WTC11 (cell line): ENCODE data around the gene LYRM4. TPM values are rescaled to one million over a fixed set of nuclear protein-coding genes. Genes with fewer than 3 reads are reported as not detected.

Source experiments
- ATAC-seq: fragments of 200-7000 bp; cut with Tn5 transposase; 2 replicates; pipeline ENCODE4 v1.10.0; 2021; ENCODE audit warnings: mild to moderate bottlenecking, moderate library complexity
- CTCF ChIA-PET: fragments of 300-600 bp; sonication (Branson Sonifier 250); formaldehyde crosslinking; loops from one replicate; lab custom pipeline; 2021; ENCODE audit warnings: antibody characterized with exemption; lab: Charles Lee
- POLR2A ChIA-PET: fragments of 350-600 bp; sonication (Branson Sonifier 250); formaldehyde crosslinking; loops from one replicate; lab custom pipeline; 2021; ENCODE audit warnings: antibody characterized with exemption; lab: Charles Lee
- DNase-seq: peaks from one replicate; pipeline ENCODE4 v3.0.0; 2021; ENCODE audit warnings: low spot score
- H3K27ac Mint-ChIP-seq: 2 replicates; pipeline ENCODE4 v1.8.0; 2021; ENCODE audit warnings: mixed read lengths
- H3K27me3 Mint-ChIP-seq: 2 replicates; pipeline ENCODE4 v1.8.0; 2021; ENCODE audit warnings: low read depth, mild to moderate bottlenecking, moderate library complexity, mixed read lengths
- H3K36me3 Mint-ChIP-seq: 2 replicates; pipeline ENCODE4 v1.8.0; 2021; ENCODE audit warnings: mixed read lengths
- H3K4me1 Mint-ChIP-seq: 2 replicates; pipeline ENCODE4 v1.8.0; 2022; ENCODE audit warnings: mixed read lengths
- H3K4me3 Mint-ChIP-seq: 2 replicates; pipeline ENCODE4 v1.8.0; 2021; ENCODE audit warnings: mild to moderate bottlenecking, moderate library complexity, mixed read lengths
- H3K9me3 Mint-ChIP-seq: 2 replicates; pipeline ENCODE4 v1.8.0; 2021; ENCODE audit warnings: mixed read lengths
- ATF6 ChIP-seq: sonication (generic); formaldehyde crosslinking; IDR thresholded peaks from 2 replicates; pipeline ENCODE4 v1.8.1; 2023; ENCODE audit warnings: mild to moderate bottlenecking, missing genetic modification reagents
- ELF4 ChIP-seq: sonication (generic); formaldehyde crosslinking; IDR thresholded peaks from 2 replicates; pipeline ENCODE4 v1.8.1; 2022; ENCODE audit warnings: low read depth, mild to moderate bottlenecking, moderate library complexity, missing genetic modification reagents
- ESRRA ChIP-seq: sonication (generic); formaldehyde crosslinking; IDR thresholded peaks from 2 replicates; pipeline ENCODE4 v1.8.1; 2022; ENCODE audit warnings: mild to moderate bottlenecking, missing genetic modification reagents, borderline replicate concordance
- FOXP1 ChIP-seq: sonication (generic); formaldehyde crosslinking; IDR thresholded peaks from 2 replicates; pipeline ENCODE4 v1.8.0; 2022; ENCODE audit warnings: missing genetic modification reagents, mild to moderate bottlenecking, moderate library complexity, borderline replicate concordance
- GABPB1 ChIP-seq: sonication (generic); formaldehyde crosslinking; IDR thresholded peaks from 2 replicates; pipeline ENCODE4 v1.8.1; 2023; ENCODE audit warnings: mild to moderate bottlenecking, missing genetic modification reagents
- MAX ChIP-seq: sonication (generic); formaldehyde crosslinking; IDR thresholded peaks from 2 replicates; pipeline ENCODE4 v1.8.0; 2022; ENCODE audit warnings: mild to moderate bottlenecking, missing genetic modification reagents
- MYBL2 ChIP-seq: sonication (generic); formaldehyde crosslinking; IDR thresholded peaks from 2 replicates; pipeline ENCODE4 v1.8.1; 2023; ENCODE audit warnings: mild to moderate bottlenecking, moderate library complexity, missing genetic modification reagents
- NFE2L1 ChIP-seq: sonication (generic); formaldehyde crosslinking; IDR thresholded peaks from 2 replicates; pipeline ENCODE4 v1.8.1; 2023; ENCODE audit warnings: missing genetic modification reagents
- NR2C2 ChIP-seq: sonication (generic); formaldehyde crosslinking; IDR thresholded peaks from 2 replicates; pipeline ENCODE4 v1.8.0; 2022; ENCODE audit warnings: mild to moderate bottlenecking, missing genetic modification reagents
- OVOL2 ChIP-seq: fragments of 250-450 bp; sonication (Bioruptor Pico); IDR thresholded peaks from 2 replicates; pipeline ENCODE4 v1.9.0; 2021; ENCODE audit warnings: mild to moderate bottlenecking, borderline replicate concordance
- PRDM15 ChIP-seq: sonication (generic); formaldehyde crosslinking; IDR thresholded peaks from 2 replicates; pipeline ENCODE4 v1.8.0; 2022; ENCODE audit warnings: missing genetic modification reagents
- PREB ChIP-seq: sonication (generic); formaldehyde crosslinking; IDR thresholded peaks from 2 replicates; pipeline ENCODE4 v1.8.1; 2022; ENCODE audit warnings: mild to moderate bottlenecking, missing genetic modification reagents, moderate library complexity, borderline replicate concordance
- RELA ChIP-seq: sonication (generic); formaldehyde crosslinking; IDR thresholded peaks from 2 replicates; pipeline ENCODE4 v1.8.1; 2022; ENCODE audit warnings: missing genetic modification reagents, mild to moderate bottlenecking, borderline replicate concordance
- SOX15 ChIP-seq: fragments of 250-450 bp; sonication (Bioruptor Pico); IDR thresholded peaks from 2 replicates; pipeline ENCODE4 v1.9.0; 2021; ENCODE audit warnings: mild to moderate bottlenecking
- TCF7 ChIP-seq: sonication (generic); formaldehyde crosslinking; IDR thresholded peaks from 2 replicates; pipeline ENCODE4 v1.8.0; 2022; ENCODE audit warnings: mild to moderate bottlenecking, low read depth, missing genetic modification reagents, moderate library complexity
- TEAD4 ChIP-seq: sonication (generic); formaldehyde crosslinking; IDR thresholded peaks from 2 replicates; pipeline ENCODE4 v1.8.0; 2022; ENCODE audit warnings: mild to moderate bottlenecking, missing genetic modification reagents
- ZNF219 ChIP-seq: sonication (generic); formaldehyde crosslinking; IDR thresholded peaks from 2 replicates; pipeline ENCODE4 v1.8.0; 2023; ENCODE audit warnings: missing genetic modification reagents, mild to moderate bottlenecking, borderline replicate concordance
- ZNF232 ChIP-seq: sonication (generic); formaldehyde crosslinking; IDR thresholded peaks from 2 replicates; pipeline ENCODE4 v1.8.0; 2022; ENCODE audit warnings: mild to moderate bottlenecking, missing genetic modification reagents
- ZNF263 ChIP-seq: sonication (generic); formaldehyde crosslinking; IDR thresholded peaks from 2 replicates; pipeline ENCODE4 v1.8.1; 2022; ENCODE audit warnings: low read depth, mild to moderate bottlenecking, moderate library complexity, missing genetic modification reagents
- ZNF425 ChIP-seq: fragments of 250-450 bp; sonication (Bioruptor Pico); conservative IDR thresholded peaks from 2 replicates; pipeline ENCODE4 v1.9.0; 2021; ENCODE audit warnings: mild to moderate bottlenecking
- ZNF512 ChIP-seq: sonication (generic); formaldehyde crosslinking; IDR thresholded peaks from 2 replicates; pipeline ENCODE4 v1.8.1; 2022; ENCODE audit warnings: missing genetic modification reagents, borderline replicate concordance
- total RNA-seq: library from RNA; stranded (reverse); gene quantifications from 3 replicates; pipeline ENCODE4 v1.2.3, GENCODE V29; 2021

Gene LYRM4
- total RNA-seq, 1 experiment from 2014 or later, result 49.7 TPM

GRCh38 chr6:5087389-5087788, 173.4 kb downstream of the LYRM4 start:
- TF ChIP-seq PRDM15 (CRISPR knock-in tag) (no peak), ATF6 (CRISPR knock-in tag) (no peak), SOX15 (no peak), GABPB1 (CRISPR knock-in tag) (no peak), ELF4 (no peak)
- H3K4me3 Mint-ChIP-seq, result no peak overlapping the region
- peaks cover 65% of the 10 kb centered on the region for H3K27me3 Mint-ChIP-seq
- POLR2A ChIA-PET, result no interaction called here
- H3K36me3 Mint-ChIP-seq, result no peaks in the 10 kb centered on the region
- H3K4me1 Mint-ChIP-seq, result peaks cover 16% of the 10 kb centered on the region
- CTCF ChIA-PET, result no interaction called here
- H3K27ac Mint-ChIP-seq, result no peak overlapping the region
- no peak for DNase-seq
- ATAC-seq, result no peak
- H3K9me3 Mint-ChIP-seq, result no peaks in the 10 kb centered on the region

GRCh38 chr6:5086294-5086890, 174.4 kb downstream of the LYRM4 start:
- Mint-ChIP-seq H3K36me3 (no peaks in the 10 kb centered on the region), H3K9me3 (no peaks in the 10 kb centered on the region), H3K4me3 (peak overlapping the region; percentile 47), H3K4me1 (peaks cover 11% of the 10 kb centered on the region), H3K27ac (no peak overlapping the region), H3K27me3 (peaks cover 74% of the 10 kb centered on the region)
- ATAC-seq (peak; percentile 17), DNase-seq (peak; percentile 55)
- POLR2A ChIA-PET, result no interaction called here
- TF ChIP-seq OVOL2, result no peak
- TF ChIP-seq ZNF512 (CRISPR knock-in tag), result no peak
- peak; percentile 8; the same call in 1 of the 2 replicates for TF ChIP-seq FOXP1 (CRISPR knock-in tag)
- TF ChIP-seq ESRRA, result 0 out of 2 replicates have a peak, but pooled peaks have one; percentile 4
- no peak; the same call in none of the 2 replicates for TF ChIP-seq MAX
- no peak for TF ChIP-seq ZNF425
- 0 out of 2 replicates have a peak, but pooled peaks have one; percentile 9 for TF ChIP-seq RELA (CRISPR knock-in tag)
- no peak for TF ChIP-seq ZNF232 (CRISPR knock-in tag)
- TF ChIP-seq NR2C2, result 0 out of 2 replicates have a peak, but pooled peaks have one; percentile 48
- 0 out of 2 replicates have a peak, but pooled peaks have one; percentile 11 for TF ChIP-seq TCF7
- TF ChIP-seq NFE2L1, result peak; percentile 58; the same call in 1 of the 2 replicates
- TF ChIP-seq ZNF219 (CRISPR knock-in tag), result peak; percentile 15; the same call in 1 of the 2 replicates
- TF ChIP-seq ZNF263 (CRISPR knock-in tag), result no peak
- 0 out of 2 replicates have a peak, but pooled peaks have one; percentile 8 for TF ChIP-seq MYBL2 (CRISPR knock-in tag)
- TF ChIP-seq PREB (CRISPR knock-in tag), result peak; percentile 22; the same call in 1 of the 2 replicates
- no peak for TF ChIP-seq TEAD4 (CRISPR knock-in tag)
- CTCF ChIA-PET, result interaction anchor here (1.0 to 2.6 kb wide), 7 partner anchors 11 to 293 kb away, joined by 3 to 17 read pairs (median 6); no protein-coding TSS in a partner anchor
